Stimulated activated CD4-positive, alpha-beta T cell treated with anti-CD3 and anti-CD28 coated beads, TNF-alpha, amount 100 ng/mL, for 24 hours (primary cell): Measurements from ENCODE around the gene HERPUD1.
"Not testable (repeated sequence)": the region's sequence is repeated elsewhere in the genome, so short reads cannot be mapped to it uniquely, and the experiment has no call there.

Experiments
- DNase-seq, 3 experiments: peaks; one replicate each; pipeline ENCODE4 v3.0.0-alpha.2; 2020; ENCODE audit warnings: low read depth in 3 of 3

The HERPUD1 gene

GRCh38 chr16:56980792-56981724 is 49.1 kb downstream of the HERPUD1 start:
- no peak for DNase-seq

GRCh38 chr16:56981729-56982271 is 49.9 kb downstream of the HERPUD1 start:
- no peak for DNase-seq

DNA sequence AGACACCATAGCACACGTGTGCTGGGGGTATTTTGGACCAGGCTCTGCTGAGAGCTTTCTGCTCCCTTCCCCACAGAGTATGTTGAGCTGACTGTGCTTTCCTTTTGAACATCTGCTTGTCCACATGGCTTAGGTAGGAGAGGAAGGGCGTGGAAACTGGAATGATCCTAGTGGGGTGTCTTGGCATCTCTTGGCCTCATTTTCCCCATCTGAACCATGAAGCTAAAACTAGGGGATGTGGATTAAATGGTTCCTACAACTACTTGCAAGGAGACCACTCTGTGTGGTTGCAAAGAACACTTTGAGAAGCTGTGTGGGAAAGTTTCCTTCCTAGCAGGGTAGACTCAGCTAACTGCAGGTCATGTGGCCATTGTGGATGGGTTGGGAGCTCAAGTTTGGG is 50.8 kb downstream of the HERPUD1 start:
- no peak for DNase-seq

GRCh38 chr16:56983211-56983751 is 51.3 kb downstream of the HERPUD1 start:
- no peak for DNase-seq

DNA sequence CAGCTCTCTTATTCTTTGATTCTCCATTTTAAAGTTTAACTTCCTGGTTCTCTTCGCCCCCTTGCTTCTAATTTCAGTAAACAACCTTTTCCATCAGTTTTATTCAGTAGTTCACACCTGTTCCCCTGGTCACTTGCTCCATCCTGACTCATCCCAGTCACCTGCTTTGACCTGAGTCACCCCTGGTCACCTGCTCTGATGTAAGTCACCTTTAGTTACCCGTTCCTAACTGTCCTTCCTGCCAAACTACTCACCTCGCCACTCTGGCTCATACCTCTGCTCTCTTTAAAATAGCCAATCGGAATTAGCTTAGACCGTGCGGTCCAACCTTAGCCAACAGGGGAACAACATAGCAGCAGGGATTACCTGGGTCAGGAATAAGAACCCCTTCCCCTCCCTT is 52.7 kb downstream of the HERPUD1 start:
- no peak for DNase-seq

DNA sequence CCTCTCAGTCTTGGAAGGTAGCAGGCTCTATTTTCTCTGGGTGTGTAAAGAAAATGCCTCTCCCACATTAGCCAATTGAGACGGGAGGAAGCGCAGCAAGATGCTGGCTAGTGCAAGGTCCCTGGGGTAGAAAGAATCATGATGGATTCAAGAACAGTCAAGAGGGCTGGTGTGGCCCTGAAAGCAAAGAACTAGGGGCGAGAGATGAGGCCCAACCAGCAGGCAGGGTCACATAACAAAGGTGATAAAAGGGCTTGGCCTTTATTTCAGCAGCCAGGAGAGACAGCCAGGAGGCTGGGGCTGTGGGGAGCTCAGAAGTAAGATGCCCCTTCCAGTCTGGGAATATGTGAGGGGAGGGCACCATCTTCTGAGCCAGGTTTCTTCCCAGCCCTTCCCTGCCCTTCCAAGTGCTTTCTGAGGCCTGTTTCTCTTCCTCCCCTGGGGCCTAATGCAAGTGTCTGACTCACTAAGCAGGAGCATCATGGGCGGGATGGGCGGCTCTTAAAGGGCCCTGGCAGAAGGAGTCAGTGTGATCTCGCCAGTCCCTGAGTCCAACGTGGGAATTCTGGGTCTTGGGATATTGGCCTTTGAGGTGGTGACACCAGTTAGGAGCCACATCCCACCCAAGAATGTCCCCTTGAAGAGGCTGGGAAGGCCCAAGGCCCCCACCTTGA is 53.5 kb downstream of the HERPUD1 start:
- DNase-seq = no peak

DNA sequence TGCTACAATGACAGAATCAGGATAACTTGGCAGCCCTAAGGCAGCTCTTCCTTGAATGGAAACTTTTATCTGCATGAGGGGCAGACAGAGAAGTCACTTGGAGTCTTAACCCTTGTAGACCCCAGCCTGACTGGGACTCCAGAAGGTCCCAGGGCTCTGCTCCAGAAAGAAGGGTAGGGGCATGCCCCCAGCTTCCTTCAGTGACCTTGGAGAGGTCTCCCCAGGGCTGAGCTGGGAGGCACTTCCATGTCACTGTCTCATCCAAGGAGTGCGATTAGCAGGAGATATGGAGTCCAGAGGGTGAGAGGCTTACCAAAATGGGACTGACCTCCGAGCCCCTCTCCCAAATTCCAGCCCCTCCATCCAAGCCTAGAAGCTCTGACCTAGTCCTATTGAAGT is 54.0 kb downstream of the HERPUD1 start:
- DNase-seq = no peak

DNA sequence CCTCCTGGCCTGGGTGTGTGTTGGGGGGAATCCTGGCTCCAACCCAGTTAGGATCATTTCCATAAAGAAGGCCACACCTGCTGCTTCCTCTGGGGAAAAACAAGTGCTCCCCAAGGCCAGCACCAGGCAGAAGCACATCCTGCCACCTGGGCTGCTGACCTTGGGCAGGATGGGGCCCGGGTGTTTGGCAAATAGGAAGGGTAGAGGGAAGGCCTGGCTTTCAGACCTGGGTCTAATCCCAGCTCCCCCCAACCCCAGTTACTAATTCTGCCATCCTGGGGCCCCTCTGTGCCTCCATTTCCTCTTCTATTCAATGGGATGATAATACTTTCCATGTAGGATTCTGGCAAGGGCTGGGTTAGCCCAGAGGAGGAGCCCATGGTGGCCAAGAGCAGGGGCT is 54.4 kb downstream of the HERPUD1 start:
- no peak for DNase-seq

- DNase-seq = not testable (repeated sequence)
Measured at GRCh38 chr16:56986908-56987307, 55.0 kb downstream of the HERPUD1 start.

DNA sequence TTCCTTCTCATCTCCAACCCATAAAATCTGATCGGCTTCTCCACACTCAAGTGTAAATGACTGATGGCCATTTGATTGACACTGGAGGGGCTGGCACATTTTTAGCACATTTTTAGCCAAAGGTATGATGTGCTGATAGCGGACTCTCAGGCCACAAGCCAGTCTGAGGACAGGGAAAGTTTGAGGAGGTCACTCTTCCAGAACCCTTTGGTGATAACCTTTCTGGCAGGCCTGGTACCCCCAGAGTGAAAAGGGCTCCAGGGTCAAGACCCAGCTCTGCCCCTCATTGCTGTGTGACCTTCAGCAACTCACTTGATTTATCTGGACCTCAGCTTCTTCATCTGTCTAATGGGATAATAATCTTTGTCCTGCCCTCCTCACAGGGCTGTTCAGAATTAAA is 55.8 kb downstream of the HERPUD1 start:
- DNase-seq = no peak

DNA sequence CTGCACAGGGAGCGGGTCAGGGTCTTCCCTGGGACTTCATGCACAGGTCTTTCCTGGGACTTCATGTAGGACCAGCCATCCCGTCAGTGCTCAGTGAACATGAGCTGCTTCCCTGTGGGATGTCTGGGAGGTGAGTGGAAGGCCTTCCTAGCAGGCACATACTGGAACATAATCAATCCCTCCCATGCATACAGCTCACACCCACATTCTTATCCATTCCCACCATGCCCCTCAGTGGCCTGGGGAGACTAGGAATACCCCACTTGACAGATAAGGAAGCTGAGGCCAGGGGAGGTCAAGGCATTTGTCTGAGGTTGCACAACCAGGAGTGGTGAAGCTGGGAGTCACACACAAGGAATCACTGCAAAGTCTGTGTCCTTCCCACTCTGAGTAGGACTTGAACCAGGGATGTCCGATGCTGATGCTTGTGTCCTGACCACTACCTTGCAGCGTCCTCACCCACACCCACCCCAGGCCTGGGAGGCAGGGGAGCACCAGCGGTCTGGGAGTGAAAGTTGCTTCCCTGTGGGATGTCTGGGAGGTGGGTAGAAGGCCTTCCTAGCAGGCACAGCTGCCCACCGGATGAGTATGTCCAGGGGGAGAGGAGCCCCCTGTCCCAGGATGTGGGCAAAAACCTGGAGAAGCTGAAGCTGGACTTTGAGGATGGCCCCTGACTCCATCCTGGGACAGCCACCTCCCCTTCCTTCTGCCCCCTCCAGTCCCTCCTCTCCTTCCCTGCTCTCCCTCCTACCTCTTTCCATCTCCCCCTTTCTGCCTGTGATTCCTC is 56.4 kb downstream of the HERPUD1 start:
- no peak for DNase-seq

DNA sequence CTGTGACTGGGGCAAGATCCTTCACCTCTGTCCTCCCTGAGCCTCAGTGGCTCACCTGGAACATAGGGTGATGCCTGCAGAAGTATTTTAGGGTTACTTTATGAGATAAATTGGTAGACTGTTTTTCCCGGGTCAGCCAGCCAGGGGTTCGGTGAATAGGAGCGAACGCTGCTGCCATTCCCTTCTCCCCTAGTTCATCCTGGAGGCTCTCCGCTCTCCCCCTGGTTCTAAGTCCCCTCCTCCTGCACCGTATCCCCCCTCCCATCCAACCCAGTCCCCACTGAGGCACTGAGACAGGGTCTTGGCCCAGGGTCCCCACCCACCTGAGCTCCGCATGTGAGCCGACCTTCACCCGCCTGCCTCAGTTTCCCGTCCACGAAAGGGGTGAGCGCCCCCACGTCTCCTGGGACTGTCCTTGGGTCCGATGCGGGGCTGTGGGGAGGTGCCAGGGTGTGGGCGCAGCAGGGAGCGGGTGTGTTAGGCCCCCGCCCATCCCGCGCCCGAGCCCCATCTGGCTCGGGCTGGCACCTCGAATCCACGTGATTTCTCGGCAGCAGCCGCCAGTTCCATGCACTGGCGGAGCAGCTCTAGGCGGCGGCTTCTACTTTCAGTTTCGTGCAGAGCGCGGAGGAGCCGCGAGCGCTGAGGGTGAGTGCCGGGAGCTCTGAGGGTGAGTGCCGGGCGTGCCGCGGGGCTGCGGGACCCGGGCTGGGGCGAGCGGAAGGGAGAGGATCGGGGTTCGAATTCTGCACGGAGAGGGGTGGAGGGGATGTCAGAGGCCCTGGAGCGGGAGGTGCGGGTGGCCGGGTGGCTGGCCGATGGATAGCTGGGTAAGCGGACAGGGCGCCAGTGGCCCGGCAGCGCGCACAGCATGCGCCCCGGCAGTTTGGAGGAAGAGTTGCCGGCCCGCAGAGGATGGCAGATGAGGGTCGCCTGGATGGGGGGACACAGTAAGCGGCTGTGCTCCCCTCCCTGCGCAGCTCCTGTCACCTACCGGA is 57.3 kb downstream of the HERPUD1 start, which contains the start of gene NLRC5:
TSS of gene NLRC5 (plus strand) at position 610 of the 998 bp plus-strand sequence. CDS start 31,156 bp downstream, outside the sequence.
- DNase-seq = peak; percentile 87 to 93 (median 93)

DNA sequence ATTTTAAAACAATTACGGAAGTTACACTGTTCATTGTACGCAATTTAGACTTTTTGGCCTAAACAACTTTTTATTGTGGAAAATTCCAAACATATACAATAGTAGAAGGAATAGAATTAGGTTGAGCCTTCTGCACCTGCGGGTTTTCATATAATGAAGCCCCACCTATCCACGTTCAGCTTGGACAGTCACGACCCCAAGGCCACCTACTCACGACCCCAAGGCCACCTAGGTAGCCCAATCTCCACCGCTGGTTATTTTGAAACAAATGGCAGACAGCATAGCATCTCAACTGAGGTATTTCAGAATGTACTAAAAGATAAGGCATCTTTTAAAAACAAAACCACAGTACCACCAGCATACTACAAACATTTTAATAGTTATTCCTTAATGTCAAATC is 58.0 kb downstream of the HERPUD1 start:
- no peak for DNase-seq

DNA sequence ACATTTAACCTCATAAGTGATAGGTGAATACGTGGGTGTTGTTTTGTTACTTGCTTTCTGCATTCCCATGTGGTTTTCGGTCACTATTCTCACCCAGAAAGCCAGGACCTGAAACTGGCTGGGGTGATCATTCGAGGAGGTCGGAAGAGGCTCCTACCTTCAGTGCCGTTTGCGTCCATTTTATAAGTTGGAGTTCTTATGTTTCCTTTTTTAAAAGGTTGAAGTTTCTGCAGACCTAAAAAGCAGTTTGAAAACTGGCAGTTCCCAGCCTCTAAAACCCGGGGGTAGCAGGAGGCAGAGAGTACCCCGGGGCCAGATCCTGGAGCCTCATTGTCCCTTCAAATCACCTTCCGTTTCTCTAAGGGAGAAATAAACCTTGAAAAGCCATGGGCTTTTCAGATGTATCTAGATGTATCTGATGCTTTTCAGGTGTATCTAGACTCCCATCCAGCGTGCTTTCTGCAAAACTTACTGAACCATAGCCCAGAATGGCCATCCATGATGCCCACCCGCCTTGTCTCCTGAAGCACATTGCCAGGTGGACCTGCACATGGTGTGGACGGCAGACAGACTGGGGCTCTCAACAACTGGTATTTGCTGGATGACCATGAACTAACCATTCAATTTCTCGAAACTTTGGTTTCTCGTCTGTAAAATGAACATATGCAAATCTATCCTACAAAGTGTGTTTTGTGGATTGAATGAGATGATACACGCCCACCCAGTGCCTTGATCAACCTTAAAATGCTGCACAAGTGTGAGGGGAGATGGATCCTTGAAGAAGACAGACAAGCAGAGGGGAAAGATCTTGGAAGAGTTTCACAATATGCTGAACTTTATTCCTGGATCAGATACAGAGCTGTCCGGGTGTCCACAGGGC is 58.7 kb downstream of the HERPUD1 start:
- DNase-seq = peak in 1 of 3 experiments; percentile 33

DNA sequence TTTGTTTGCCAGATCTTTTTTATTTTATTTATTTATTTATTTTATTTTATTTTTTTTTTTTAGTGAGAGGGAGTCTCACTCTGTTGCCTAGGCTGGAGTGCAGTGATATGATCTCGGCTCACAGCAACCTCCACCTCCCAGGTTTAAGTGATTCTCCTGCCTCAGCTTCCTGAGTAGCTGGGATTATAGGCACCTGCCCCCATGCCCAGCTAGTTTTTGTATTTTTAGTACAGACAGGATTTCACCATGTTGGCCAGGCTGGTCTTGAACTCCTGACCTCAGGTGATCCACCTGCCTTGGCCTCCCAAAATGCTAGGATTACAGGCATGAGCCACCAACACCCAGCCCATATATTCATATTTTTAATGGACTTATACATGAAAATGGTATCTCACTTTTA is 60.5 kb downstream of the HERPUD1 start:
- DNase-seq = not testable (repeated sequence)

- DNase-seq = no peak
Measured at GRCh38 chr16:56993204-56993603, 61.3 kb downstream of the HERPUD1 start.

- DNase-seq = no peak
Measured at GRCh38 chr16:56994311-56994710, 62.4 kb downstream of the HERPUD1 start.
